ENCODE results near the gene RAP2A.

The RAP2A gene

GRCh38 chr13:97395447-97396136, 38.4 kb upstream of the RAP2A start:
- no peak overlapping the region for H3K4me3 Mint-ChIP-seq
- no peaks in the 10 kb centered on the region for H3K27me3 Mint-ChIP-seq (ENCODE audit: low read depth)
- no peaks in the 10 kb centered on the region for H3K9me3 Mint-ChIP-seq
- peaks cover 8% of the 10 kb centered on the region for H3K36me3 Mint-ChIP-seq (ENCODE audit: low read depth)
- peaks cover 5% of the 10 kb centered on the region for H3K4me1 Mint-ChIP-seq
- no peak for TF ChIP-seq CTCF (IDR thresholded peaks at IDR 0.05; ENCODE audit: unreplicated experiment in 3 of 3)
- H3K27ac Mint-ChIP-seq: no peak overlapping the region

- Mint-ChIP-seq H3K27me3 (ENCODE audit: low read depth) (no peaks in the 10 kb centered on the region), H3K27ac (no peak overlapping the region), H3K36me3 (ENCODE audit: low read depth) (peaks cover 3% of the 10 kb centered on the region), H3K4me3 (no peak overlapping the region), H3K4me1 (no peaks in the 10 kb centered on the region), H3K9me3 (no peaks in the 10 kb centered on the region)
- no peak for TF ChIP-seq CTCF (IDR thresholded peaks at IDR 0.05; ENCODE audit: unreplicated experiment in 3 of 3)
Measured at GRCh38 chr13:97397267-97397666, 36.7 kb upstream of the RAP2A start.

- no peaks in the 10 kb centered on the region for H3K27me3 Mint-ChIP-seq (ENCODE audit: low read depth)
- no peak overlapping the region for H3K4me3 Mint-ChIP-seq
- no peak overlapping the region for H3K27ac Mint-ChIP-seq
- H3K9me3 Mint-ChIP-seq: no peaks in the 10 kb centered on the region
- TF ChIP-seq CTCF (IDR thresholded peaks at IDR 0.05; ENCODE audit: unreplicated experiment in 3 of 3): no peak
- H3K4me1 Mint-ChIP-seq: no peaks in the 10 kb centered on the region
- no peaks in the 10 kb centered on the region for H3K36me3 Mint-ChIP-seq (ENCODE audit: low read depth)
Measured at GRCh38 chr13:97401421-97401820, 32.5 kb upstream of the RAP2A start.

GRCh38 chr13:97403893-97404750, 29.8 kb upstream of the RAP2A start:
- H3K4me1 Mint-ChIP-seq: no peaks in the 10 kb centered on the region
- no peaks in the 10 kb centered on the region for H3K9me3 Mint-ChIP-seq
- no peak for TF ChIP-seq CTCF (IDR thresholded peaks at IDR 0.05; ENCODE audit: unreplicated experiment in 3 of 3)
- no peaks in the 10 kb centered on the region for H3K36me3 Mint-ChIP-seq (ENCODE audit: low read depth)
- H3K4me3 Mint-ChIP-seq: no peak overlapping the region
- H3K27ac Mint-ChIP-seq: no peak overlapping the region
- no peaks in the 10 kb centered on the region for H3K27me3 Mint-ChIP-seq (ENCODE audit: low read depth)

GRCh38 chr13:97407540-97407939, 26.4 kb upstream of the RAP2A start:
- no peak for TF ChIP-seq CTCF (IDR thresholded peaks at IDR 0.05; ENCODE audit: unreplicated experiment in 3 of 3)

More at GRCh38 chr13:97407540-97407939, 26.4 kb upstream of the RAP2A start:
- Mint-ChIP-seq H3K27ac (no peak overlapping the region), H3K4me1 (no peaks in the 10 kb centered on the region), H3K27me3 (ENCODE audit: low read depth) (no peaks in the 10 kb centered on the region), H3K36me3 (ENCODE audit: low read depth) (no peaks in the 10 kb centered on the region), H3K9me3 (no peaks in the 10 kb centered on the region), H3K4me3 (no peak overlapping the region)

All from nephron (organoid).